GM20000 (cell line): Measurements from ENCODE around the gene GTSE1.

Source experiments
- DNase-seq: peaks from one replicate; pipeline ENCODE4 v3.0.0; 2012; ENCODE audit warnings: low spot score
- TF ChIP-seq, protein P1 (sequence below): IDR thresholded peaks from 2 replicates; pipeline ENCODE4 v1.5.1; 2012; ENCODE audit warnings: mild to moderate bottlenecking, control low read depth; ENCODE audit errors: extremely low read depth, missing control alignments

Gene GTSE1

GRCh38 chr22:46287873-46288751, 8.6 kb upstream of the GTSE1 start:
- peak; percentile 89 for DNase-seq
- TF ChIP-seq, protein P1, sequence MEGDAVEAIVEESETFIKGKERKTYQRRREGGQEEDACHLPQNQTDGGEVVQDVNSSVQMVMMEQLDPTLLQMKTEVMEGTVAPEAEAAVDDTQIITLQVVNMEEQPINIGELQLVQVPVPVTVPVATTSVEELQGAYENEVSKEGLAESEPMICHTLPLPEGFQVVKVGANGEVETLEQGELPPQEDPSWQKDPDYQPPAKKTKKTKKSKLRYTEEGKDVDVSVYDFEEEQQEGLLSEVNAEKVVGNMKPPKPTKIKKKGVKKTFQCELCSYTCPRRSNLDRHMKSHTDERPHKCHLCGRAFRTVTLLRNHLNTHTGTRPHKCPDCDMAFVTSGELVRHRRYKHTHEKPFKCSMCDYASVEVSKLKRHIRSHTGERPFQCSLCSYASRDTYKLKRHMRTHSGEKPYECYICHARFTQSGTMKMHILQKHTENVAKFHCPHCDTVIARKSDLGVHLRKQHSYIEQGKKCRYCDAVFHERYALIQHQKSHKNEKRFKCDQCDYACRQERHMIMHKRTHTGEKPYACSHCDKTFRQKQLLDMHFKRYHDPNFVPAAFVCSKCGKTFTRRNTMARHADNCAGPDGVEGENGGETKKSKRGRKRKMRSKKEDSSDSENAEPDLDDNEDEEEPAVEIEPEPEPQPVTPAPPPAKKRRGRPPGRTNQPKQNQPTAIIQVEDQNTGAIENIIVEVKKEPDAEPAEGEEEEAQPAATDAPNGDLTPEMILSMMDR: no peak

DNA sequence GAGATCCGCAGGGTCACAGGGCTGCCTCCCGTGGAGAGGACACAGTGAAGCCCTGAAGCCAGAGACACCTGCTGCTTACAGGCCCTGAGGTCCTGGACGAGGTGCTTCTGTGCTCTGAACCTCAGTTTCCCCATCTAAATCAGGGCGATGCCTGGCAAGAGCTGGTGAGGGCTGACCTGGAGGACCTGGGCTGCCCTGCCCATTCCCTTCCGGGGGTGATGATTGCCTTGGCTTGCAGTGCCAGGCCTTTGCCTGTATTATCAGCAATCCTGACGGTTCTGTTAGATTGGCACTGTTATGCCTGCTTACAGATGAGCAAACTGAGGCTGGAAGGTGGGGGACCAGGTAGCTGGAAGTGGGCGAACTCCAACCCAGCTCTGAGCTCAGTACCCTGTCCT, 7.8 kb upstream of the GTSE1 start:
- TF ChIP-seq, protein P1: no peak

GRCh38 chr22:46289244-46289891, 7.3 kb upstream of the GTSE1 start:
- no peak for DNase-seq
- TF ChIP-seq, protein P1: no peak

More for the DNA sequence above, 7.8 kb upstream of the GTSE1 start:
- DNase-seq: no peak

- TF ChIP-seq, protein P1: no peak
- DNase-seq: no peak
Measured at GRCh38 chr22:46290121-46290842, 6.4 kb upstream of the GTSE1 start.

GRCh38 chr22:46290843-46291785, 5.6 kb upstream of the GTSE1 start:
- TF ChIP-seq, protein P1: no peak
- no peak for DNase-seq

DNA sequence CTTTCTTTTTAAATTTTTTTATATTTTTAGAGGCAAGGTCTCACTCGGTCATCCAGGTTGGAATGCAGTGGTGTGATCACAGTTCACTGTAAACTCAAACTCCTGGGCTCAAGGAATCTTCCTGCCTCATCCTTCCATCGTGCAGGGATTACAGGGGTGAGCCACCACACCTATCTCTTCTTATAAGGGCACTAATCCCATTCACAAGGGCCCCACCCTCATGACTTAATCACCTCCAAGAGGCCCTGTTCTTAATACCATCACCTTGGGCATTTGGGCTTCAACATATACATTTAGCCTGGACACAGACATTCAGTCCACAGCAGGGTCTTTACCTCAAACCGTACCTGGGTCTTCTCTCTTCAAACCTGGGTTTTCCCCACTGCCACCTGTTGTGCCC, 4.5 kb upstream of the GTSE1 start:
- TF ChIP-seq, protein P1: no peak
- DNase-seq: no peak
